Activated CD4-positive, CD25-positive, alpha-beta regulatory T cell treated with anti-CD3 and anti-CD28 coated beads, Interleukin-2, amount 50 U/mL, for 72 hours (primary cell): Measurements from ENCODE around the gene CHL1.

Source experiments
- DNase-seq: peaks from one replicate; pipeline ENCODE4 v3.0.0; 2021

The CHL1 gene

DNA sequence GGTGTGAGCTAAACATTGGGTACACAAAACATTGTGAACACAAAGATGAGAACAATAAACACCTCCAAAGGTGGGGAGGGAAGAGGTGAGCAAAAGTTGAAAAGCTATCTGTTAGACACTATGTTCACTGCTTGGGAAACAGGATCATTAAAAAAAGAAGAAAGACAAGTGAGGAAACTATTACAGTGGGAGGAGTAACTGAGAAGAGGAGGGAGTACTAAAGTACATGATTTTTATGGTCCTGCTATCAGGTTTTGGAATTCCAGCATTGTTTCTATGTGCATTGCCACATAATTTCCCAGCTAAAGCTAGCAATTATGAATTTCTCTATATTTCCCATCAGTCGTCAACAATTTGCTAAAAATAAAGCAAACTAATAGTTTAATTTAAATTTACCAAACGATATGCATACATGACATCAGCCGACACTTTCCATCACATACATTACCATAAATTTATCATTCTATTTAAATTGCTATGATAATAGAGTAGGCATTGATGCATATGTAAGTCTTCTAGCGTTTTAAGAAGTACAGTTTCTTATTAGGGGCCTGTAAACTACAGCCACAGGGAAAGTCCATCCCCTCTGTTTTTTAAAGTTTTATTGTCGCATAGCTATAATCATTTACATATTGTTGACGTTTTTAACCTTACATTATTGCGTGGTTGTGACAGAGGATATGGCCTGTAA is 221.8 kb downstream of the CHL1 start:
- DNase-seq, result no peak

DNA sequence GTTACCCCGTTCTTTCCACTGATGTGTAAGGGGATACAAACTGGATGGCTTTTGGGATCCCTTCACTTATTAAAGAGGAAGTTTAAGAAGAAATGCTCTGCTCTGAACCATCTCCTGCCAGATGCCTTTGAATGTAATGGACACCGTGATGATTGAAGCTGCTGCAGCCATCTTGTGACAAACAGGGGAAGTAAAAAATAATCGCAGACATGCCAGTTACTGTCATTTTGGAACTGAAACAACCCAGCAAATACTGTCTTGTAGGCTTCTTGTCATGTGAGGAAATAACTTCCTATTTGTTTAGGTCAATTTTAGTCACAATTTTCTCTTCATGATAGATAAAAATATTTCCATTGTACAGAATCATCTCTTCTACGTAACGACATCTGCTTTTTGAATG is 224.0 kb downstream of the CHL1 start:
- DNase-seq, result no peak

DNA sequence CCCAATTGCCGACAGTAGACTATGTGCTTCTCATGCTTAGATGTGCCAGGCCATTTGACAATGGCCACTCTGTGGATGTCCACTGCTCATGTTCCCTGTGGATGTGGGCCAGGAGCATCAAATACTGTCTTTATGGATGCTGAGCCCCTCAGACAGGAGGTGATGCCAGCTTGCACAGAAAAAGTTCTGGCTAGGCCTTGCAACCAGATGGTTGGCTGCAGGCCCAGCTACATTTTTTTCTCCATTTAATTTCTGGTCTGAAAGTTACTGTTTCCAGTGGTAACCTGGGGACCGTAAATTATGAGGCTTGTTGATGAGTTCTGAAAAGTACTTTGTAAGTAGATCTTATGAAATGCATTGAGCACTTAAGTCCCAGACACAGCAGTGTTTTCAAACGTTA is 228.5 kb downstream of the CHL1 start:
- DNase-seq, result no peak

DNA sequence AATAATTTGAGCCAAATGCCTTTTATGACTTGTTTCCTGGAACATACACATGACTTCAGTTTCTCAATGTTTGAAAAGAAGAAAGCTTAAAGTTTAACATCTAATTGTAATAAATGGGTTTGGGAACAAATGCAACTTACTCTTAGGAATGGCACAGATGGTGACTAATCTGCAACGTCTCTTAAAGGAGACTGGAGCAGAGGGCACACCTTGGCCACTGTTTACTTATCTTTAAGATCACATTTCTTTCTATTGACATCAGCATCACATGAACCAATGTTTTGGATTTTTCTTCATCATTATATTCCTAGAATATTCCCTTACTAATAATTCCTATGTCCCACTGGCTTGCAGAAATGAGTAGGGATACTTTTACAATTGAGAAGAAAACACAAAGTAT is 229.5 kb downstream of the CHL1 start:
- DNase-seq, result no peak

DNA sequence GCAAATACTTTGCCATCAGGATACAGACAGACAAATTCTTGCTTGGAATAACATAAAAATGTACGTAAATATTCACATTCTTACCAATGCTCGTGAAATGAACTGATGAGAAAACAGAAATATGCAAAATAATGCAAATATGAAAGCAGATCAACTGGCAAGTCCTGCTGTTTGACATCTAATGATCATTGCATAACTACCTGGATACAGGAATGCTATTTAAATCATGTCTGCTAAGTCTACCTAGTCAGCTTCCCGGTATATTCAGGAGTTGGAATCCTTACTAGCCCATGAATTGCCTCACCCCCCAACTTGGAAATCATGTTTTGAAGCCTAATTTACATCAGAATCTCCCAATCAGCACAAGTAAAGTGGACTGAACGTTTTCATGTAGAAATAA is 230.6 kb downstream of the CHL1 start:
- no peak for DNase-seq

DNA sequence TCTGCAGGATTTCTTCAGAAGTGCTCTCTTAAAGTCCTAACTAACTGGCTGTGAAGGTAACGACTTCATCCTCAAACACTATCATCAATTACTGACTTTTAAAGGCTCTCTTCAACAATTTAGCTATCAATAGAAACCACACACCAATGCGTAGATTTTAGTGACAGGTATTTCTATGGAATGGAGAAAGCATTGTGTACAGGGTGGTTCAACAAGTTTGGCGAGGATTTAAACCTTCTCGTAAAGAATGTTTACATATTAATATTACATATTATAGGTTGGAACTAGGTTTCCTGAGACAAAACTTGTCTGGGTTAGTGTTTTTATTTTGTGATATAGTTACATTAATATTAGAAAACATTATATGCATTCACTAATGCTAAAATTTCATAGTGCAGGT is 233.6 kb downstream of the CHL1 start:
- DNase-seq, result no peak

DNA sequence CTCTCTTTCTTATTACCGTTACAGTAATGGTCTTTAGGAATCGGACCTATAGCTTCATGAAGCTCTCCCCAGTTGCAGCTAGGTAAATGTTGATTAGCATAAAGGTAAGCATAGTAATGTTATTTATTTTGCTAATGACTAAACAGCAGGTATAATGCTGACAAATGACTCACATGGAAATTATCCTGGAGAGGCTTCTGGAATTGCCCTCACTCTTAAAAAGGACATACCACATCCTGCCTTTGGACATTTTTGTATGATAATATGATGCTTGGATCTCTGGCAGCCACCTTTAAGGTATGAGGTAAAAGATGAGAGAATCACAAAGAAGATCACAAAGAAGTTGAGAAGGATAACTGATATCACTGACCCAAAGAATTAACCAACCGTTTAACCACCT is 238.6 kb downstream of the CHL1 start:
- no peak for DNase-seq

DNA sequence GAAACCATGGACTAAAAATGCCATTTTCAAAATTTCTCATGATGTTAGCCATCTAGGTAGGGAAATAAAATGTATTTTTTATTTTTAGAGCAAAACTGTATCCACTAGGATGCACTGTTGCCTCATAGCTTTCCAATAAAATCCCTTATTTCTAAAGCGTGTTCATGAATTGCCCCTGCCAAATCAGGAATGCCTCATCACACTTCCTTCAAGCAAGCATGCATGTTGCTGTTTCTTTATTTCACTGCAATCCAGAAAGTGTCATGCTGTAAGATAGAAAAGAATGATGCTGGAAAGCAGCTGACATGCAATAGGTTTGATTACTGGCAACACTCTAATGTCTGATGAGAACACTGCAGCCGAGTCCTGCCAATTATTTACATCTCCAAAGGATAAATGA is 239.5 kb downstream of the CHL1 start:
- DNase-seq, result no peak

DNA sequence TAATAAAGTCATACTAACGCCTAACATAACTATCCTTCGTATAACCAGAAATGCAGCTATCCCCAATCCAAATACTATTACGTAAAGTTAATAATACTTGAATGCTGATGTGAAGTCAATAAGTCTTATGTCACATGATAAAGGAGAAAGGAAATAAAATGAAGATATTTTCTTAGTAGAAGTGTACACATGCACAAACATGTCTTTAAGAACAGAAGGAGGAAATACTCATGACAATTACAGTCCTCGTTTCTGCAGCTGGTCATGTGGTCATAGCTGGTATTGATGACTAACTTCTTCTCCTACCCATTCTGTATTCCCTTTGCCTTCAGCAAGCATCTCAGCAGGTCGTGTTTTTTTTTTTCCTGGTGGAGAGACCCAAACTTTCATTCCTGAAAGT is 244.3 kb downstream of the CHL1 start:
- DNase-seq, result no peak

DNA sequence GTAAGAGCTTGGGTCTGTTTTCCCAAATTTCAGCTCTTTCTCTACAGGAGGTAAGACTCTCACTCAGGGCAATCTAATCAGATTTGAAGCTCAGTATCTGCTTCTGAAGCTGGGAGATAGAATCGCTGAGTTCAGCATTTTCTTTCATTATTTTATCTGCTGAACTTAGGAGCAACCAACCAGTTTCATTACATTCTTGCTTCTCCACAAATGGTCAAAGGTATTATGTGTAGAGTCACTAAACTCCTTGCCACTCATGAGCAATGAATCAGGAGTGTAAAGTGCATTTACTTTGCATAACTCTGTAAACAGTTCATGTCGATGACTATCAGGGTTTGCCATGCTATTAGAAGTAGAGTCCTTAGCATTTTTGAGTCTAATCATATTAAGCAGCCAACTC is 249.4 kb downstream of the CHL1 start:
- DNase-seq, result no peak

DNA sequence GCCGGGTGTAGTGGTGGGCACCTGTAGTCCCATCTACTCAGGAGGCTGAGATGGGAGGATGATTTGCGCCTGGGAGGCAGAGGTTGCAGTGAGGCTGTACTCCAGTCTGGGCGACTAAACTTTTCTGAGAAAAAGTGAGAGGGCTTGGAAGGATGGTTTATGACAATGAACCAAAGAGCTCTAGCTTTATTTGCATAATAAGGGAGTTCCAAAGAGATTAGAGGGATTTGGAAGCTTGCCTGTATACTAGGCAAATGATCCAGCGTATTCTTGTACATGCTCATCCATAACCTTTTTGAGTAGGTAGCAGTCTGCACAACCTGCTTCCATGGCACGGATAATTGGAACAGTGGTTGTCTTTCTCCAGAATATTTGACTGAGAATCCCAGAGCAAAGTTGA is 251.1 kb downstream of the CHL1 start:
- DNase-seq, result no peak

DNA sequence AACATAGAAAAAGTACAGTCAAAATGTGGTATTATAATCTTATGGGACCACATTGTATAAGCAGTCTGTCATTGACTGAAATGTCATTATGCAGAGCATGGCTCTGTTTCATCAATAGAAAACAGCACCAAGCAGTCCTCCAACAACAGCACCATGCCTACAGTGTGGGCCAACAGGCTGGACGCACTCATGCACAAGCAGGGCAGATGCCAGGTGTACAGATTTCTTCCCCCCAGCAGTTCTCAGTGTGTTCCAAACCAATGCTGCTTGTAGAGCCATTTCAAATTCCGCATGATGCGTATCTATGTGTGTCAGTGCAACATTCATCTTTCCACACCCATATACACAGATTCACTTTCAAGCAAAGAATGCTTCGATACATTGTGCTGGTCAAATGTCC is 253.1 kb downstream of the CHL1 start:
- DNase-seq, result no peak

DNA sequence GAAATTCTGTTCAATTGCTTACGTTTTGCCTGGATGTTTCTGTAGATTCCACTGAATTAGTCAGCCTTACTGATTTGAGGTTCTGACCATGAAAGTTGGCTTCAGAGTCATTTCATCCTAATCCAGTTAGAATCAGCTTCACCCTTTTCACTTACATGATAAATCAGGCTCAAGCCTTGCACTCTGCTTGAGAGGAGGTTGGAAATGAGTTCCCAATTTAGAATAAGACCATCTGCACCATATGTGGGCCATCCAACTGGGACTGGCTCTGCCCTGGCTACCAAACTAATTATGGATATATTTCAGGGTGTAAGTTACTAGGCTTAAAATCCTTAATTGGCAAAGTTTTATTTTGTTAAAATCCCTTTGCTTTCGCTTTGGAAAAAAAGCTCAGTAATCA is 255.7 kb downstream of the CHL1 start:
- no peak for DNase-seq

DNA sequence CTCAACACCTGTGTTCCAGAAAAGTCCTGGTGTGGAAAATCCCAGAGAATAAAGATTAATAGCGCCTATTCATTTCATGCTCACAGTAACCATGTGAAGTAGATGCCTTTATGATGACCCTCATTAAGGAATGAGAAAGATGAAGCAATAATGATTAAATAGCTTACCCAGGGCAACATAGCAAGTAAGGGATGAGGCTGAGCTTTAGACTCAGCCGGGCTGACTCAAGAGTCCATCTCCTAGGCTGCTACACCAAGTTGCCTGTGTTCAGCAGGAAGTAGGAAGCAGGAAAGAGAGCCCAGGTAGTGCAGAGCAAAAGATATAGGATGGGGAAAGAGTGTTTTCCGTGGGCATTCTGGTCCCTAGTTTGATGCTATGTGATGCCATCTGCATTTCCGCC is 256.5 kb downstream of the CHL1 start:
- DNase-seq, result no peak

DNA sequence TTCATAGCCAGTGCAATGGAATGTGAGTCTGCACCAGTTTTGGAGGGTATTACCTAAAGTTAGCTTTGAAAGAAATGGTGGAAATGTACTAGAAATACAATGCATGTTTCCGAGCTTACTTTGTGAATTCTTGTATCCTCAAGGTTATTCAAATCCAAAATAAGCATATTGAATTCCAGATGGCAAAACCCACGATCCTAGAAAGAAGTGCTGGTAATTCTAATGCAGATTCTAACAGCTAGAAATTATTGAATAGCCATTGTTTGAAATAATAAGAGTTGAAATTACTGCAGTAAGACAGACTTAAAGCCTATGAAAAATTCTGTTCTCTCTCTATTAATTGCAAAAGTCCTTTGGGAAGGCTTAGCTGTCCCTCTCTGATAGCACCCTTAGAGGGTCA is 258.4 kb downstream of the CHL1 start:
- DNase-seq, result no peak

DNA sequence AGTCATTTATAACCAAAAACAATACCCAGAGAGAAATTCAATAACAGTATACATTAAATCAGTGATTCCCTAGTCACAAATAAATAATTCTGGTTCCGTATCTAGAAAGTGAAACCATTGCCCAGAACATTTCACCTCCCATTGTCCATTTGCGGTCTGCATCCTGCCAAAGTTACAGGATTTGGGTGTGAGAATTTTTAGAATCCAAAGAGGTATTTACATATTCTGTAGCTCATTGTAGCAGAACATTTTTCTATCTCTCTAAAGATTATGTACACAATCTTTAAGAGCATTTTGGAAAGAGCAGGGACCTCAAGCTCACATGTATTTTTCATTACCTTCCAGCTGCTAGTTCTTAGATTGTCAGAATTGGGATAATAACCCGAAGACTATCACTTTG is 261.6 kb downstream of the CHL1 start:
- DNase-seq, result no peak

DNA sequence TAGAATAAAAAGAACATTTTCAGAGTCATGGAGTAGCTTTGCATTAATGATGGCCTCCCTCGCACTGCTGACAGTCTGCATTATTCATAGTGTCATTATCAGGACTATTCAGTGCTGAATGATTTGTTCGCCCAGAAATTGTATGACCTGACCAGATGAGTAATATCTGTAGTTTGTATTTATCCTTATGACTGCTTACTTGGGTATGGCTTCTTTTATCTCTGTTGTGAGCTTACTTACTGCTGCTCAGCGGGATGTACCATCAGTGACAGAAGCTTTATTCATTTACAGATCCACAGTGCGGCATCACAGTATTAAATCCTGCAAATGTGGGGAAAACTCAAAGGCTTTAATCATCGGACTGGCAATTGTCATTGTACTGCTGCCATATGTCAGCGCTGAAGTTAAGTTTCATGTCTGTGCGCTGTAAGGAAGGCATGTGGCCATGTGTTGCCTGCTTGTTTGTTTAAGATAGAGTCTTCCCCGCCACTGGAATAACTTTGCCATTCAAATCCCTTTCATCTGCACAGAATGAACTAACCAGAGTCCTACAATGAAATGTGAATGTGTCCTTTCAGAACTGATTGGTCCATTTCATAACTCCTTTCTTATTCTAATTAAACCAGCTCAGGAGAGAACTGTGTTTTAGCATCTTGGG is 262.2 kb downstream of the CHL1 start:
- DNase-seq, result no peak
